Measurements from ENCODE around the gene KIR3DL2.
"Not testable (repeated sequence)": the region's sequence is repeated elsewhere in the genome, so short reads cannot be mapped to it uniquely, and the experiment has no call there.

Gene KIR3DL2

GRCh38 chr19:54850061-54850640 is at the start of gene KIR3DL2:
TSS of gene KIR3DL2 (plus strand) at chr19:54850443. CDS start at chr19:54850476, 33 bp downstream.
- DNase-seq, result not testable (repeated sequence)

DNA sequence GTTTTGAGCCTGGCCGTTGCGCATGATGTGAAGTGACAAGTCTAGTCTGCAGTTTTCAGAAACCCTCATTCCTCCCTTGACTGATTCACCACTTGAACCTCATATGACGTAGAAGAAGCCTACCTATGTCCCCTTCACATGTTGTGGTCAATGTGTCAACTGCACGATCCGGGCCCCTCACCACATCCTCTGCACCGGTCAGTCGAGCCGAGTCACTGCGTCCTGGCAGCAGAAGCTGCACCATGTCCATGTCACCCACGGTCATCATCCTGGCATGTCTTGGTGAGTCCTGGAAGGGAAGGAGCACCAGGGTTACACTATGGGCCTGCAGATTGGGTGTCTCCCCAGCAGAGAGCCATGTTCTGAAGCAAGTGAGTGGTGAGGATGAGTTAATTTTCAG is 46.8 kb upstream of the KIR3DL2 start, which contains the start of gene KIR2DL4:
TSS of gene KIR2DL4 (plus strand) at position 201 of the 400 bp plus-strand sequence. CDS start at position 243, 42 bp downstream.
- no peak for DNase-seq

DNA sequence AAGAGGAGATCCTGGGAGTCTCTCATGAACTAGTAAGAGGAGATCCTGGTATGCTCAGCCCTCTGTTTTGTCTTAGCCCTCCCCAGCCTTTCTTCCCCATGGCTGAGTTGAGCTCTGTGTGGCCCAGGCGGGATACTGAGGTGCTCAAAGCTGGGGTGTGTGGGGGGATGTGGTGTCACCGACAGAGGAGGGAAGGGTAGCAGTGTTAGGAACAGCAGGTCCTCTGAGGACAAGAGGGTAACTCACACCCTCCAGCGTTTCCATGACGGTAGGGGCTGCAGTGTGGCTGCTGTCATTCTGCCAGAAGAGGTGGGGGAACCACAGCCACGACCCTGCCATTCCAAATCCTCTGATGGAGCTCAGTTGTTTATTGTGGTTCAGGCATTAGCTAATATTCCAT is 46.1 kb upstream of the KIR3DL2 start:
- no peak for DNase-seq

GRCh38 chr19:54804571-54804970 is 45.7 kb upstream of the KIR3DL2 start:
- no peak for DNase-seq

DNA sequence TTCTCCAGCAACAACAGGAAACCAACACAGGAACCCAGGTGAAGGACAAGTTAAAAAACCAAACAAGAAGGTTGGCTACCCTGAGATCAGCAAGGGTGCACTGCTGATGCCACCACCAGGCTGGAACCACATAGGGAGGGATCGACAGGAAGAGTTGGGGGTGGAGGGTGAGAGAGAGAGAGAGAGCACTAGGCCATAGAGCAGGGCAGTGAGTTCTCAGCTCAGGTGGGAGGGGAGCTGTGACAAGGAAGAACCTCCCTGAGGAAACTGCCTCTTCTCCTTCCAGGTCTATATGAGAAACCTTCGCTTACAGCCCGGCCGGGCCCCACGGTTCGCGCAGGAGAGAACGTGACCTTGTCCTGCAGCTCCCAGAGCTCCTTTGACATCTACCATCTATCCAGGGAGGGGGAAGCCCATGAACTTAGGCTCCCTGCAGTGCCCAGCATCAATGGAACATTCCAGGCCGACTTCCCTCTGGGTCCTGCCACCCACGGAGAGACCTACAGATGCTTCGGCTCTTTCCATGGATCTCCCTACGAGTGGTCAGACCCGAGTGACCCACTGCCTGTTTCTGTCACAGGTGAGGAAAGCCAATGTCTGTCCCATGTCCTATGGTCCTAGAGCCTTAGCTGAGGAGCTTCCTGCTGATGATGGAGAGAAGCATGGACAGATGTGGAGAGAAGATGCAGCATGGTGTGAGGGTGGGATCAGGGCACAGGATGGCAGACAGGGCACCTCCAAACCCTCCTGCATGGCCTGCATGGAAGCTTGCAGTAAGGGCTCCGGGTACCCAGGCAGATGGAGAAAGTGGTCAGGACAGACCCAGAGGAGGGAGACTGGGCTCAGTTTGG is 44.4 kb upstream of the KIR3DL2 start:
- no peak for DNase-seq

GRCh38 chr19:54806516-54806838 is 43.8 kb upstream of the KIR3DL2 start:
- DNase-seq, result no peak

DNA sequence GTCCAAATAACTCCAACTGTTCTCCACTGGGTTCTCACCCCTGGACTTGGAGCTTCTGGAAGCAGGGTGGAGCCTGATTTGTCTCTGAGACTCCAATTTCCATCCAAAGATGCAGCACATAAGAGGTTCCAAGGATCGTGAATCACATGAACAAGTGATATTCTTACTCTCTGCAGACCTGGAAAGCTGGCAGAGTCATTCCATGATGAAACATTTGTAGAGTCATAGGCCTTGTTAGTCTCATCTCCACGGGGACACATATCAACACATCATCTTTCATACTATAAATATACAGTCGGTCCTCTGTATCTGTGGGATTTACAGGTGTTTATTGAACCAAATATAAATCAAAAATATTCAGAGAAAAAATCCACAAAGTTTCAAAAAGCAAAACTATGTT is 35.7 kb upstream of the KIR3DL2 start:
- not testable (repeated sequence) for DNase-seq

DNA sequence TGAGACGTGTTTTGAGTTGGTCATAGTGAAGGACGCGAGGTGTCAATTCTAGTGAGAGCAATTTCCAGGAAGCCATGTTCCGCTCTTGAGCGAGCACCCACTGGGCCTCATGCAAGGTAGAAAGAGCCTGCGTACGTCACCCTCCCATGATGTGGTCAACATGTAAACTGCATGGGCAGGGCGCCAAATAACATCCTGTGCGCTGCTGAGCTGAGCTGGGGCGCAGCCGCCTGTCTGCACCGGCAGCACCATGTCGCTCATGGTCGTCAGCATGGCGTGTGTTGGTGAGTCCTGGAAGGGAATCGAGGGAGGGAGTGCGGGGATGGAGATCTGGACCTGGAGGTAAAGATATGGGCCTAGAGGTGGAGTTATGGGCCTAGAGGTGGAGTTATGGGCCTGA is 34.0 kb upstream of the KIR3DL2 start, which contains the start of gene KIR3DL1:
TSS of gene KIR3DL1 (plus strand) at position 218 of the 400 bp plus-strand sequence.
- DNase-seq, result not testable (repeated sequence)

DNA sequence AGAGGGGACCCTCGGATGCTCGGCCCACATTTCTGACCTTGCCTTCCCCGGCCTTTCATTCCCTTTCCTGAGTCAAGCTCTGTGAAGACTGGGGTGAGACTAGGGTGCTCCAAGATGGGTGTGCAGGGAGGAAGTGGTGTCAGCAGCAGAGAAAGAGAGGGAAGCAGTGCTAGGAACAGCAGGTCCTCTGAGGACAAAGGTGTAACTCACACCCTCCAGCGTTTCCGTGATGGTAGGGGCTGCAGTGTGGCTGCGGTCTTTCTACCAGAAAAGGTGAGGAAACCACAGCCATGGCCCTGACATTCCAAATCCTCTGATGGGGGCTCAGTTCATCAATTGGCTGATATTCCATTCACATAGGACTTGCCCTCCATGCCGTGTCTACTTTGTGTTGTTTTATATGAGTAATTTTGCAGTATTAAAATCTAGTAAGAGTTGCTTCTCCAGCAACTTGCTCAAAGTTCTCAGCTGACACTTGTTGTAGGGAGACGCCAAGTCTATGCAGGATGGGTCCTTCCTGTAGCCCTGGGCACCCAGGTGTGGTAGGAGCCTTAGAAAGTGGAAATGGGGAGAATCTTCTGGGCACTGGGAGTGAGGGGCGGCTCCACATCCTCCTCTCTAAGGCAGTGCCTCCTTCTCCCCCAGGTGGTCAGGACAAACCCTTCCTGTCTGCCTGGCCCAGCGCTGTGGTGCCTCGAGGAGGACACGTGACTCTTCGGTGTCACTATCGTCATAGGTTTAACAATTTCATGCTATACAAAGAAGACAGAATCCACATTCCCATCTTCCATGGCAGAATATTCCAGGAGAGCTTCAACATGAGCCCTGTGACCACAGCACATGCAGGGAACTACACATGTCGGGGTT is 32.3 kb upstream of the KIR3DL2 start:
- no peak for DNase-seq

GRCh38 chr19:54824416-54824815 is 25.8 kb upstream of the KIR3DL2 start:
- DNase-seq, result not testable (repeated sequence)

- not testable (repeated sequence) for DNase-seq
These were observed 24.9 kb upstream of the KIR3DL2 start for GRCh38 chr19:54825326-54825725.

GRCh38 chr19:54828064-54828463 is 22.2 kb upstream of the KIR3DL2 start:
- not testable (repeated sequence) for DNase-seq

DNA sequence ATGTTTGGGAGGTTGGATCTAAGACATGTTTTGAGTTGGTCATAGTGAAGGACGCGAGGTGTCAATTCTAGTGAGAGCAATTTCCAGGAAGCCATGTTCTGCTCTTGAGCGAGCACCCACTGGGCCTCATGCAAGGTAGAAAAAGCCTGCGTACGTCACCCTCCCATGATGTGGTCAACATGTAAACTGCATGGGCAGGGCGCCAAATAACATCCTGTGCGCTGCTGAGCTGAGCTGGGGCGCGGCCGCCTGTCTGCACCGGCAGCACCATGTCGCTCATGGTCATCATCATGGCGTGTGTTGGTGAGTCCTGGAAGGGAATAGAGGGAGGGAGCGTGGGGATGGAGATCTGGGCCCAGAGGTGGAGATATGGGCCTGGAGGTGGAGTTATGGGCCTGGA is 17.7 kb upstream of the KIR3DL2 start, which contains the start of gene KIR2DS4:
TSS of gene KIR2DS4 (plus strand) at position 181 of the 400 bp plus-strand sequence.
- not testable (repeated sequence) for DNase-seq

- not testable (repeated sequence) for DNase-seq
These were observed 15.1 kb upstream of the KIR3DL2 start for GRCh38 chr19:54835126-54835525.

GRCh38 chr19:54837522-54837921 is 12.7 kb upstream of the KIR3DL2 start:
- not testable (repeated sequence) for DNase-seq

DNA sequence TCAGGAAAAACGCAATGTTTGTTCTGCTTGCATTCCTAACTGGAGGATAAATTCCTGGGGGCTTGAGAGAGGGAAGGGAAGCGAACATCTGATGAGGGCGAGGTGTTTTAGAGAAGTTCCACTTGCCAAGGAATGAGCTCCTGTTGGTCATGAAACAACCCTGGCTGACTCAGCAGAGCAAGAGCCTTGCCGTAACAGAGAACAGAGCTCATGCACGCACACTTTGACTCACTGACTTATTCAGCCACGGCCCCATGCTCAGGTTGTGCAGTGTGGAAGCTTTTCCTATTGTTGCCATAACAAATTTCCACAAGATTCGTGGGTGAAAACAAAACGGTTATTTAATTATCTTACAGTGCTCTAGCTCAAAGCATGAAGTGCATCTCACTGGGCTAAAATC is 7.1 kb upstream of the KIR3DL2 start:
- not testable (repeated sequence) for DNase-seq

- no peak for DNase-seq
These were observed 687 bp downstream of the KIR3DL2 start for GRCh38 chr19:54850930-54851329.

GRCh38 chr19:54851353-54851752 is 1.1 kb downstream of the KIR3DL2 start:
- no peak for DNase-seq

GRCh38 chr19:54855241-54855640 is 5.0 kb downstream of the KIR3DL2 start:
- not testable (repeated sequence) for DNase-seq

DNA sequence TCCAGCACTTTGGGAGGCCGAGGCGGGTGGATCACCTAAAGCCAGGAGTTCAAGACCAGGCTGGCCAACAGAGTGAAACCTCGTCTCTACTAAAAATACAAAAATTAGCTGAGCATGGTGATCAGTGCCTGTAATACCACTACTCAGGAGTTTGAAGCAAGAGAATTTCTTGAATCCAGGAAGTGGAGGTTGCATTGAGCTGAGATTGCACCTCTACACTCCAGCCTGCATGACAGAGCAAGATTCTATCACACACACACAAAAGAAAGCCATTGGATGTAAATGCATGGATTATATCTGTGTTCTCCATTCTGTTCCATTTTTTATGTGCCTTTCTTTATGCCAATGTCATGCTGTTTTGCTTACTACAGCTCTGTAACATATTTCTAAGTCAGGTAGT is 8.2 kb downstream of the KIR3DL2 start:
- not testable (repeated sequence) for DNase-seq

DNA sequence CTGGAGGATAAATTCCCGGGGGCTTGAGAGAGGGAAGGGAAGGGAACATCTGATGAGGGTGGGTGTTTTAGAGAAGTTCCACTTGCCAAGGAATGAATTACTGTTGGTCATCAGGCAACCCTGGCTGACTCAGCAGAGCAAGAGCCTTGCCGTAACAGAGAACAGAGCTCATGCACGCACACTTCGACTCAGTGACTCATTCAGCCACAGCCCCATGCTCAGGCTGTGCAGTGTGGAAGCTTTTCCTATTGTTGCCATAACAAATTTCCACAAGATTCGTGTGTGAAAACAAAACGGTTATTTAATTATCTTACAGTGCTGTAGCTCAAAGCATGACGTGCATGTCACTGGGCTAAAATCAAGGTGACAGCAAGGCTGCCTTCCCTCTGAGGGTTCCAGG is 9.2 kb downstream of the KIR3DL2 start:
- not testable (repeated sequence) for DNase-seq

DNA sequence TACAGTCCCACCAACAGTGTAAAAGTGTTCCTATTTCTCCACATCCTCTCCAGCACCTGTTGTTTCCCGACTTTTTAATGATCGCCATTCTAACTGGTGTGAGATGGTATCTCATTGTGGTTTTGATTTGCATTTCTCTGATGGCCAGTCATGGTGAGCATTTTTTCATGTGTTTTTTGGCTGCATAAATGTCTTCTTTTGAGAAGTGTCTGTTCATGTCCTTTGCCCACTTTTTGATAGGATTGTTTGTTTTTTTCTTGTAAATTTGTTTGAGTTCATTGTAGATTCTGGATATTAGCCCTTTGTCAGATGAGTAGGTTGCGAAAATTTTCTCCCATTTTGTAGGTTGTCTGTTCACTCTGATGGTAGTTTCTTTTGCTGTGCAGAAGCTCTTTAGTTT is 13.2 kb downstream of the KIR3DL2 start:
- DNase-seq, result not testable (repeated sequence)

- no peak for DNase-seq
These were observed 21.5 kb downstream of the KIR3DL2 start for GRCh38 chr19:54871696-54872095.

Measured in activated T-cell treated with anti-CD3 and anti-CD28 coated beads for 4 hours (primary cell).